Measurements from ENCODE around the gene SCAMP2. TPM values are rescaled to one million over a fixed set of nuclear protein-coding genes. Genes with fewer than 3 reads are reported as not detected.

Gene SCAMP2
- total and polyA plus RNA-seq, 2 of the 13 experiments (the other 11 are each of a cell fraction or from before 2014, with no cell fraction given) = 34.8 to 121 TPM

- TF ChIP-seq ARID2 (CRISPR knock-in tag; IDR thresholded peaks at IDR 0.05; ENCODE audit: borderline replicate concordance) (no peak), ZNF274 (CRISPR knock-in tag; IDR thresholded peaks at IDR 0.05) (peak; percentile 57; the same call in 1 of the 2 replicates), POGZ (CRISPR knock-in tag; IDR thresholded peaks at IDR 0.05) (peak; percentile 26; the same call in 1 of the 2 replicates), KDM5A (IDR thresholded peaks at IDR 0.05; ENCODE audit: borderline replicate concordance, low read length) (peak; percentile 87), ZNF260 (CRISPR knock-in tag; IDR thresholded peaks at IDR 0.05; ENCODE audit: borderline replicate concordance, low read depth) (no peak), TFDP1 (CRISPR knock-in tag; IDR thresholded peaks at IDR 0.05; ENCODE audit: borderline replicate concordance) (no peak; the same call in 1 of the 2 replicates), ZFYVE20 (CRISPR knock-in tag; IDR thresholded peaks at IDR 0.05; ENCODE audit: borderline replicate concordance, low read depth) (no peak), ZZZ3 (CRISPR knock-in tag; IDR thresholded peaks at IDR 0.05; ENCODE audit: borderline replicate concordance) (peak; percentile 38; the same call in 1 of the 2 replicates), ZNF275 (CRISPR knock-in tag; IDR thresholded peaks at IDR 0.05; ENCODE audit: borderline replicate concordance) (no peak), ELF1 (CRISPR knock-in tag; IDR thresholded peaks at IDR 0.05) (peak; percentile 94), NFIC (IDR thresholded peaks at IDR 0.05; ENCODE audit: low read length) (no peak), U2AF2 (IDR thresholded peaks at IDR 0.05; ENCODE audit: low read depth, low read length) (no peak), ZBTB3 (CRISPR knock-in tag; IDR thresholded peaks at IDR 0.05; ENCODE audit: borderline replicate concordance, low read depth) (no peak), PHF8 (CRISPR knock-in tag; IDR thresholded peaks at IDR 0.05) (peak; percentile 98), ZNF709 (CRISPR knock-in tag; IDR thresholded peaks at IDR 0.05) (no peak), ZNF629 (CRISPR knock-in tag; conservative IDR thresholded peaks at IDR 0.05) (no peak), JUND (CRISPR knock-in tag; IDR thresholded peaks at IDR 0.05) (0 out of 2 replicates have a peak, but pooled peaks have one; percentile 29), ETV6 (CRISPR knock-in tag; conservative IDR thresholded peaks at IDR 0.05) (peak; percentile 63; the same call in 1 of the 2 replicates), HDAC1 (CRISPR knock-in tag; IDR thresholded peaks at IDR 0.05) (peak; percentile 84; the same call in 1 of the 2 replicates), ZFP36L1 (CRISPR knock-in tag; IDR thresholded peaks at IDR 0.05) (no peak), ZFP1 (CRISPR knock-in tag; IDR thresholded peaks at IDR 0.05) (no peak), GLI4 (CRISPR knock-in tag; IDR thresholded peaks at IDR 0.05; ENCODE audit: borderline replicate concordance) (0 out of 2 replicates have a peak, but pooled peaks have one; percentile 19), NFYB (CRISPR knock-in tag; IDR thresholded peaks at IDR 0.05) (peak; percentile 90), ATF7 (IDR thresholded peaks at IDR 0.05) (peak; percentile 78), ATF7 (CRISPR knock-in tag; IDR thresholded peaks at IDR 0.05) (no peak), ZNF264 (CRISPR knock-in tag; IDR thresholded peaks at IDR 0.05) (0 out of 2 replicates have a peak, but pooled peaks have one; percentile 62)
- TF ChIP-seq, protein P1, sequence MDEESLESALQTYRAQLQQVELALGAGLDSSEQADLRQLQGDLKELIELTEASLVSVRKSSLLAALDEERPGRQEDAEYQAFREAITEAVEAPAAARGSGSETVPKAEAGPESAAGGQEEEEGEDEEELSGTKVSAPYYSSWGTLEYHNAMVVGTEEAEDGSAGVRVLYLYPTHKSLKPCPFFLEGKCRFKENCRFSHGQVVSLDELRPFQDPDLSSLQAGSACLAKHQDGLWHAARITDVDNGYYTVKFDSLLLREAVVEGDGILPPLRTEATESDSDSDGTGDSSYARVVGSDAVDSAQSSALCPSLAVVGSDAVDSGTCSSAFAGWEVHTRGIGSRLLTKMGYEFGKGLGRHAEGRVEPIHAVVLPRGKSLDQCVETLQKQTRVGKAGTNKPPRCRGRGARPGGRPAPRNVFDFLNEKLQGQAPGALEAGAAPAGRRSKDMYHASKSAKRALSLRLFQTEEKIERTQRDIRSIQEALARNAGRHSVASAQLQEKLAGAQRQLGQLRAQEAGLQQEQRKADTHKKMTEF (CRISPR knock-in tag; IDR thresholded peaks at IDR 0.05) = peak; percentile 76
Measured at GRCh38 chr15:74873036-74873755, at the start of gene SCAMP2 (continued).

All from HepG2 (cell line).